Activated CD4-positive, alpha-beta T cell treated with anti-CD3 and anti-CD28 coated beads for 48 hours (primary cell): ENCODE results near the gene PRDX2.

ENCODE experiments used
- DNase-seq: peaks from one replicate; pipeline ENCODE4 v3.0.0-alpha.2; 2020

PRDX2 gene

GRCh38 chr19:12751635-12752034, 50.0 kb downstream of the PRDX2 start, which contains the start of gene BEST2:
TSS of gene BEST2 (plus strand) at chr19:12751791. CDS start at chr19:12752593, 802 bp downstream.
- DNase-seq = no peak

GRCh38 chr19:12750851-12751250, 50.7 kb downstream of the PRDX2 start:
- no peak for DNase-seq

GRCh38 chr19:12749938-12750521, 51.6 kb downstream of the PRDX2 start:
- no peak for DNase-seq

GRCh38 chr19:12748489-12748888, 53.1 kb downstream of the PRDX2 start:
- no peak for DNase-seq
